Upper lobe of right lung (tissue), 1 donor: ENCODE data around the gene PHF21B. TPM values are rescaled to one million over a fixed set of nuclear protein-coding genes. Genes with fewer than 3 reads are reported as not detected.

Source experiments
- ATAC-seq: fragments of 200-7000 bp; cut with Tn5 transposase; one replicate; pipeline ENCODE4 v1.9.1; 2020; ENCODE audit warnings: mild to moderate bottlenecking, moderate library complexity
- DNase-seq: peaks from one replicate; pipeline ENCODE4 v3.0.0-alpha.2; 2020
- H3K27ac ChIP-seq: fragments of 200-600 bp; one replicate; pipeline ENCODE4 v1.8.0; 2022
- H3K27me3 ChIP-seq: fragments of 200-600 bp; one replicate; pipeline ENCODE4 v1.8.0; 2022; ENCODE audit warnings: mild to moderate bottlenecking
- H3K36me3 ChIP-seq: fragments of 200-600 bp; one replicate; pipeline ENCODE4 v1.8.0; 2022
- H3K4me1 ChIP-seq: fragments of 200-600 bp; one replicate; pipeline ENCODE4 v1.8.0; 2022
- H3K4me3 ChIP-seq: fragments of 200-600 bp; one replicate; pipeline ENCODE4 v1.8.0; 2022; ENCODE audit warnings: mild to moderate bottlenecking
- H3K9me3 ChIP-seq: fragments of 200-600 bp; one replicate; pipeline ENCODE4 v1.8.0; 2022
- CTCF ChIP-seq: fragments of 200-600 bp; IDR thresholded peaks from one replicate; pipeline ENCODE4 v1.8.0; 2022; ENCODE audit warnings: antibody characterized with exemption
- intact Hi-C: fragments of 100-400 bp; cut with DNase I; formaldehyde crosslinking; loops from one replicate; pipeline ENCODE4 v1.11.0; 2022
- total RNA-seq: library from RNA; stranded (reverse); fragmentation: NEBNext Ultra II Directional; extraction: Animal tissue kit (Norgen Biotek cat#: 25700); gene quantifications from one replicate; pipeline ENCODE4 v1.2.1, GENCODE V29; 2021
- donor health status: DM: no; HTN: yes; CAD: no; lungs with severe emphysema.

PHF21B gene
- total RNA-seq, 1 donor from 2014 or later = 0.12 TPM

GRCh38 chr22:44840611-44841322, 169.0 kb downstream of the PHF21B start:
- intact Hi-C loops = no loop called here
- Histone ChIP-seq H3K27me3 (no peaks in the 10 kb centered on the region), H3K9me3 (no peaks in the 10 kb centered on the region), H3K4me3 (no peak overlapping the region), H3K27ac (no peak overlapping the region), H3K4me1 (no peaks in the 10 kb centered on the region), H3K36me3 (no peaks in the 10 kb centered on the region)
- no peak for TF ChIP-seq CTCF
- DNase-seq = no peak
- no peak for ATAC-seq

GRCh38 chr22:44839721-44840120, 170.1 kb downstream of the PHF21B start:
- Histone ChIP-seq H3K27ac (no peak overlapping the region), H3K4me3 (no peak overlapping the region), H3K27me3 (no peaks in the 10 kb centered on the region), H3K36me3 (no peaks in the 10 kb centered on the region), H3K9me3 (peaks cover 4% of the 10 kb centered on the region), H3K4me1 (no peaks in the 10 kb centered on the region)
- intact Hi-C loops = no loop called here
- DNase-seq (no peak), ATAC-seq (no peak)
- TF ChIP-seq CTCF = no peak

GRCh38 chr22:44839061-44839460, 170.7 kb downstream of the PHF21B start:
- Histone ChIP-seq H3K27ac (no peak overlapping the region), H3K9me3 (peaks cover 8% of the 10 kb centered on the region), H3K4me3 (no peak overlapping the region), H3K27me3 (no peaks in the 10 kb centered on the region), H3K36me3 (no peaks in the 10 kb centered on the region), H3K4me1 (no peaks in the 10 kb centered on the region)
- intact Hi-C loops = no loop called here
- TF ChIP-seq CTCF = no peak
- no peak for DNase-seq
- no peak for ATAC-seq

DNA sequence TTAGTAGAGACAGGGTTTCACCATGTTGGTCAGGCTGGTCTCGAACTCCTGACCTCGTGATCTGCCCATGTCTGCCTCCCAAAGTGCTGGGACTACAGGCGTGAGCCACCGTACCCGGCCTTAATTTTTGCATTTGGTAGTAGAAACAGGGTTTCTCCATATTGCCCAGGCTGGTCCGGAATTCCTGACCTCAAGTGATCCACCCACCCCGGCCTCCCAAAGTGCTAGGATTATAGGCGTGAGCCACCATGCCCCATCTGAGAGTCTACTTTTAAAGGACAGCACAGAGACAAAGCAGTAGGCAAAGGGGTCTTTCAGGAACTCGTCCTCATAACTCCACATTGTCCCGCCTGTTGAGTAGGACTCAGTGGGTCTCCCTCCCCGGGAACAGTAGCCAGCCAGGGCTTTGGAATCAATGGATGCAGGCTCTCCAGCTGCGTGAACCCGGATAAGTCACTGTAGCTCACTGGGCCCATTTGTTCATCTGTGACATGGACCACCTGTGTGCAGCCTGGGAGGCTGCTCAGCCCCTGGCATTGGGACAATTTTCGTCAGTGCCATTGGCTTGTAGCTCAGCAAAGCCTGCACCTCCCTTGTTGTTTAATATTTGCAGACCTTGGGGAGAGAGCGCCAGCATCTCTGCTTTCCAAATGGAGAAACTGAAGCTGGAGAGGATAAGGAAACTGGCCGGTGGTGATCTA, 171.3 kb downstream of the PHF21B start:
- H3K4me1 ChIP-seq = no peaks in the 10 kb centered on the region
- H3K36me3 ChIP-seq = no peaks in the 10 kb centered on the region
- no peak for TF ChIP-seq CTCF
- H3K4me3 ChIP-seq = no peak overlapping the region
- H3K27ac ChIP-seq = no peak overlapping the region
- peaks cover 8% of the 10 kb centered on the region for H3K9me3 ChIP-seq
- no peaks in the 10 kb centered on the region for H3K27me3 ChIP-seq
- intact Hi-C loops = no loop called here
- DNase-seq = no peak
- ATAC-seq = no peak

DNA sequence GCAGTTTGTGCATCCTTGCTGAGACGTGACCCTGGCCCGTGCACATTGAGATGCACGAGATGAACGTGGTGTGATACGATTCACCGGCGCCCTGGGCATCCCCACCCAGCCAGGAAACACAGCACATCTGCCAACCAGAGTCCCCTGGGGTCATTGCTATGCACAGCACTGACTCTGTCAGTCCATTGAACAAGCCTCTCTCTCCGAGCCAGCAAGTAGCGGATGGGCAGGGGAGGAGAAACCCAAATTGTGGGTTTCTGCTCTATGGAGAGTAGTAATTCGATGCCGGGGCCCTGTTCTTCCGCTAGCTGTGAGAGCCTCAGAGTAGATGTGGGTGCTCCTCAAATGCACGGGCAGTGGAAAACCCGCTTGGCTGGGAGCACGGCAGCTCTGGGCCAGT, 172.3 kb downstream of the PHF21B start:
- Histone ChIP-seq H3K36me3 (no peaks in the 10 kb centered on the region), H3K9me3 (peaks cover 8% of the 10 kb centered on the region), H3K27me3 (no peaks in the 10 kb centered on the region), H3K27ac (no peak overlapping the region), H3K4me3 (no peak overlapping the region), H3K4me1 (no peaks in the 10 kb centered on the region)
- no peak for ATAC-seq
- TF ChIP-seq CTCF = no peak
- intact Hi-C loops = no loop called here
- no peak for DNase-seq
